Spleen (tissue), 11 donors: ENCODE results near the gene PRSS27. TPM values are rescaled to one million over a fixed set of nuclear protein-coding genes. Genes with fewer than 3 reads are reported as not detected.

Experiments used
- DNase-seq: peaks from one replicate; pipeline ENCODE4 v3.0.0-alpha.2; 2020
- H3K27ac ChIP-seq, 8 donors: fragments of 200-600 bp; sonication (generic) in 7 of 8; 1 replicate in 4 of 8; 2 replicates in 4 of 8; pipeline versions ENCODE4 v1.5.0 to v1.8.0; 2016 to 2021; ENCODE audit warnings: inconsistent platforms in 4 of 8, mild to moderate bottlenecking in 4 of 8, moderate library complexity in 1 of 8
- H3K27me3 ChIP-seq, 7 donors: fragments of 200-600 bp; sonication (generic) in 6 of 7; replicated peaks in 1 of 7; 1 replicate in 4 of 7; 2 replicates in 3 of 7; pipeline versions ENCODE4 v1.5.0 to v1.8.0; 2016 to 2021; ENCODE audit warnings: inconsistent platforms in 3 of 7, mild to moderate bottlenecking in 1 of 7
- H3K36me3 ChIP-seq, 6 donors: fragments of 200-600 bp; sonication (generic) in 5 of 6; 1 replicate in 4 of 6; 2 replicates in 2 of 6; pipeline versions ENCODE4 v1.5.0 to v1.8.0; 2016 to 2021; ENCODE audit warnings: inconsistent platforms in 2 of 6
- H3K4me1 ChIP-seq, 6 donors: fragments of 200-600 bp; sonication (generic) in 5 of 6; 1 replicate in 3 of 6; 2 replicates in 3 of 6; pipeline versions ENCODE4 v1.5.0 to v1.8.0; 2016 to 2021; ENCODE audit warnings: inconsistent platforms in 3 of 6
- H3K4me3 ChIP-seq, 8 donors: fragments of 200-600 bp; sonication (generic) in 7 of 8; 1 replicate in 4 of 8; 2 replicates in 4 of 8; pipeline versions ENCODE4 v1.5.0 to v1.8.0; 2016 to 2021; ENCODE audit warnings: inconsistent platforms in 4 of 8, mild to moderate bottlenecking in 4 of 8, moderate library complexity in 2 of 8
- H3K9me3 ChIP-seq, 8 donors: fragments of 200-600 bp; sonication (generic) in 7 of 8; 1 replicate in 4 of 8; 2 replicates in 4 of 8; pipeline versions ENCODE4 v1.5.0 to v1.8.0; 2016 to 2021; ENCODE audit warnings: inconsistent platforms in 4 of 8
- POLR2A ChIP-seq, 3 donors: fragments of 450-650 bp; IDR thresholded peaks; one replicate each; pipeline ENCODE4 v1.5.1; 2017; ENCODE audit warnings: antibody characterized with exemption in 3 of 3, mild to moderate bottlenecking in 1 of 3
- POLR2AphosphoS5 ChIP-seq, 3 donors: sonication (generic); formaldehyde crosslinking; IDR thresholded peaks; one replicate each; pipeline ENCODE4 v1.5.1; 2017; ENCODE audit warnings: antibody characterized with exemption in 3 of 3
- WGBS, 5 donors: extraction: QIAGEN DNeasy Blood & Tissue Kit in 3 of 5; methylation state at CpG; one replicate each; pipeline versions ENCODE4 v1.1.5 to v1.1.7; 2013 to 2018; 5-methylcytosine and 5-hydroxymethylcytosine counted together
- intact Hi-C: fragments of 100-400 bp; cut with DNase I; formaldehyde crosslinking; loops from one replicate; pipeline ENCODE4 v1.15.0; 2023; ENCODE audit warnings: low total_unique reads
- polyA plus RNA-seq, 3 donors: library from polyadenylated mRNA; stranded (reverse); fragments of 200-250 nt; gene quantifications; one replicate each; pipeline ENCODE4 v1.2.1, GENCODE V29; 2013
- total RNA-seq, 7 donors: library from RNA; depleted of rRNA in 3 of 7; stranded (reverse); fragments of >200 nt in 3 of 7; fragmentation: NEBNext Ultra II Directional in 4 of 7; extraction: Animal tissue kit (Norgen Biotek cat#: 25700) in 4 of 7; gene quantifications; one replicate each; pipeline versions ENCODE4 v1.1.0 to v1.2.1, GENCODE V29; 2016 to 2021
- TF ChIP-seq, protein P1 (sequence below), 11 experiments: fragments of 200-600 bp in 7 of 11; fragments of 450-650 bp in 4 of 11; sonication (generic) in 4 of 11; IDR thresholded peaks in 8 of 11; conservative IDR thresholded peaks in 3 of 11; 1 replicate in 7 of 11; 2 replicates in 4 of 11; pipeline versions ENCODE4 v1.4.0 to v1.8.0; 2016 to 2021; ENCODE audit warnings: antibody characterized with exemption in 11 of 11, inconsistent platforms in 4 of 11, mild to moderate bottlenecking in 1 of 11
- donor health status: healthy with polysubstance abuse.
- donor health status: DM: no; HTN: no; CAD: no; lungs with moderate emphysema.
- donor health status: DM: no; HTN: no; CAD: no.
- donor health status: Bipolar disorder and iron deficiency.
- donor health status: healthy.
- donor health status: DM: no; HTN: no; CAD: no.
- donor health status: DM: yes; HTN: yes; CAD: no.

PRSS27 gene
- total and polyA plus RNA-seq, 10 donors = 0.84 to 2.1 (median 1.2) TPM

DNA sequence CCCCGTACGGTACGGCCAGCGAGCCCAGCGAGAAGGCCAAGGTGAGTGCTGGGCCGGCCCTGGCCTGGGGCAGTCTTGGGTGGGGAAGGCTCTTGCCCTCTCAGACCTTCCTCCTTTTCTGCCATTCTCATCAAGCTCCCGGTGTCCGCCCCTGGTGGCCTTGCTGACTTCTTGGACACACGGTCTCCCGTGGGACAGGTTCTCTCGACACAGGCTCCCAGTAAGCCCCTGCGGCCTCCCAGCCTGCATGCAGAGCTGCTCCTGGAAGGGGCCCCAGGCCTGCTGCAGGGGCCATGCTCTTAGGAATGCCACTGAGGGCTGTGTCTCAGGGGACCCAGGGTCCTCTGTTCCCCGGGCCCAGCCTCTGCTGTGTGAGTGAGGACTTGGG lies 17.6 kb downstream of the PRSS27 start:
- 93 to 100% (median 96%) methylated on average over 6 to 13 of the region's 13 CpGs for WGBS, 5 donors
- no peak overlapping the region for H3K27ac ChIP-seq
- intact Hi-C loops = no loop called here
- DNase-seq = no peak
- H3K4me1 ChIP-seq = no peaks in the 10 kb centered on the region
- TF ChIP-seq, protein P1, sequence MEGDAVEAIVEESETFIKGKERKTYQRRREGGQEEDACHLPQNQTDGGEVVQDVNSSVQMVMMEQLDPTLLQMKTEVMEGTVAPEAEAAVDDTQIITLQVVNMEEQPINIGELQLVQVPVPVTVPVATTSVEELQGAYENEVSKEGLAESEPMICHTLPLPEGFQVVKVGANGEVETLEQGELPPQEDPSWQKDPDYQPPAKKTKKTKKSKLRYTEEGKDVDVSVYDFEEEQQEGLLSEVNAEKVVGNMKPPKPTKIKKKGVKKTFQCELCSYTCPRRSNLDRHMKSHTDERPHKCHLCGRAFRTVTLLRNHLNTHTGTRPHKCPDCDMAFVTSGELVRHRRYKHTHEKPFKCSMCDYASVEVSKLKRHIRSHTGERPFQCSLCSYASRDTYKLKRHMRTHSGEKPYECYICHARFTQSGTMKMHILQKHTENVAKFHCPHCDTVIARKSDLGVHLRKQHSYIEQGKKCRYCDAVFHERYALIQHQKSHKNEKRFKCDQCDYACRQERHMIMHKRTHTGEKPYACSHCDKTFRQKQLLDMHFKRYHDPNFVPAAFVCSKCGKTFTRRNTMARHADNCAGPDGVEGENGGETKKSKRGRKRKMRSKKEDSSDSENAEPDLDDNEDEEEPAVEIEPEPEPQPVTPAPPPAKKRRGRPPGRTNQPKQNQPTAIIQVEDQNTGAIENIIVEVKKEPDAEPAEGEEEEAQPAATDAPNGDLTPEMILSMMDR (IDR thresholded peaks at IDR 0.05 in 8 of 11, conservative IDR thresholded peaks at IDR 0.05 in 3 of 11) = no peak
- TF ChIP-seq POLR2AphosphoS5 (IDR thresholded peaks at IDR 0.05) = peak in 1 of 3 donors; percentile 15
- no peak for TF ChIP-seq POLR2A (IDR thresholded peaks at IDR 0.05)
- H3K4me3 ChIP-seq = no peak overlapping the region
- no peaks in the 10 kb centered on the region for H3K27me3 ChIP-seq
- peaks cover 0 to 100% (median 95%) of the 10 kb centered on the region in 6 donors for H3K36me3 ChIP-seq
- no peaks in the 10 kb centered on the region for H3K9me3 ChIP-seq

DNA sequence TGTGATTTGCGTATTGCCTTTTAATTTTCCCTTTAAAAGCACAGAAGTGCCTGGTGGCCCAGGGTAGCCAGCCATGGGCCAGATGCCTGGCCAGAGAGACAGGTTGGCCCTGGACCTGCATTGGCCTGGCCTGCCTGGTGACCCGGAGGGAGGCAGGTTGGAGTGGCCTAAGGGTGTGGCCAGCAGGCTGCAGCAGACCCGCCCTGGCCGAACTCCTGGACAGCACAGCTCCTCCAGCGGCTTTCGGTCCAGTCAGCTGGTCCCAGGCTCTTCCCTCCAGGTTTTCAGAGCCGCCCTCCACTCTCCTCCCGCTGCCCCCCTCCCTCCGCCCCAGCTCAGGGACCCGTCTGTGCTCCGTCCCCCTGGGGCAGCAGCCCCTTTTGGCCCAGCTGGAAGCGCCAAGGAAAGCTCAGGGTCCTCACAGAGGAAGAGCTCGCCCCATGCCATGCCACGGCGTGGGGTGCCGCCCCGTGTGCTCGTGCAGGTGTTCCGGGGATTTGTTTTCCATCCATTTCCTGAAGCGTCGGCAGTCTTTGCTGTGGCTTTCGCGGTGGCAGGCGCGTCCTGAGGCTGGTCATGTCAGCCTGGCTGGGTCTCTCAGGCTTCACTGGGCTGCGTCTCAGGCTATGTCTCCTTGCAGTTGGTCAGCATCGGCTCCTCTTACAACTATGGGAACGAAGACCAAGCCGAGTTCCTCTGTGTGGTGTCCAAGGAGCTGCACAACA lies 18.1 kb downstream of the PRSS27 start:
- H3K4me3 ChIP-seq = no peak overlapping the region
- no peaks in the 10 kb centered on the region for H3K4me1 ChIP-seq
- no peak overlapping the region for H3K27ac ChIP-seq
- H3K36me3 ChIP-seq = peaks cover 0 to 100% (median 95%) of the 10 kb centered on the region in 6 donors
- intact Hi-C loops = no loop called here
- H3K9me3 ChIP-seq = no peaks in the 10 kb centered on the region
- WGBS, 5 donors = 88 to 94% (median 92%) methylated on average over 17 to 29 of the region's 29 CpGs
- no peaks in the 10 kb centered on the region for H3K27me3 ChIP-seq
- DNase-seq = no peak
- TF ChIP-seq POLR2AphosphoS5 (IDR thresholded peaks at IDR 0.05) = no peak
- TF ChIP-seq POLR2A (IDR thresholded peaks at IDR 0.05) = no peak
- TF ChIP-seq, protein P1 (IDR thresholded peaks at IDR 0.05 in 8 of 11, conservative IDR thresholded peaks at IDR 0.05 in 3 of 11) = no peak

DNA sequence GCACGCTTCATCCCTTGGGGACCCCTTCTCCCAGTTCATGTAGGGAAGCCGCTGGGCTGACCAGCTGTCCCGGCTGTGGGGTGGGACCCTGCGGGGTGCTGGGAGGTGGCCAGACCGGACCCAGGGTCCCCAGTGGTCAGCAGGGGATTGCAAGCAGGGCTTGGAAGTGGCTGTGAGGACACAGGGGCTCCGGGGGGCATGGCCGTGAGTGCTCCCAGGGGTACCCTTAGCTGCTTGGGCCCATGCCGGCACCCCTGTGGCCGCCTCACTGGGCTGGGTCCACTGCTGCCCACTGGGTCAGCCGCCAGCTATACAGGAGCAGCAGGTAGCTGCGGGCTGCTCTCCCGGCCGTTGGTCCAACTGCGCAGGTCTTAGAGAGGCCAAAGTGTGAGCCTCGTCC lies 18.8 kb downstream of the PRSS27 start:
- WGBS, 5 donors = 96 to 97% (median 97%) methylated on average over 11 to 15 of the region's 15 CpGs
- H3K4me3 ChIP-seq = no peak overlapping the region
- DNase-seq = no peak
- H3K27ac ChIP-seq = no peak overlapping the region
- H3K4me1 ChIP-seq = no peaks in the 10 kb centered on the region
- TF ChIP-seq POLR2AphosphoS5 (IDR thresholded peaks at IDR 0.05) = no peak
- TF ChIP-seq, protein P1 (IDR thresholded peaks at IDR 0.05 in 8 of 11, conservative IDR thresholded peaks at IDR 0.05 in 3 of 11) = no peak
- no peak for TF ChIP-seq POLR2A (IDR thresholded peaks at IDR 0.05)
- H3K9me3 ChIP-seq = no peaks in the 10 kb centered on the region
- H3K27me3 ChIP-seq = no peaks in the 10 kb centered on the region
- H3K36me3 ChIP-seq = peaks cover 0 to 100% (median 98%) of the 10 kb centered on the region in 6 donors
- intact Hi-C loops = no loop called here

DNA sequence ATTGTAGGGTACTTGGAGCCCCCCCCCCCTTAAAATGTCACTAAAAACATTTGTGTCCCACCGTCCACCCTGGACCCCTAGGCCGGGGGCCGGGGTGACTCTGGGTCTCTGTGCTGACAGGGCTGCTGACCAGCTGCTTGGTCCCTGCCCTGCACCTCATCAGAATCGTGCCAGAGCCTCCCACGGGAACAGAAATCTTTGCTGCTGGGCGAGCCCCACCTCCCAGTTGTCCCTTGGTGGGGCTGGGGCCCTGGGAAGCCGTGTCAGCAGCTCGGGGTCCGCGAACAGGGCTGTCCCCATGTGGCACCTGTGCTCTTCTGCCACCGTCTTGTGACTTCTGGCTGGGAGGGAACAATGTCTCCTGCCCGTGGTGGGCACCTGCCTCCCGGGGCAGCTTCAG lies 19.2 kb downstream of the PRSS27 start:
- H3K36me3 ChIP-seq = peaks cover 0 to 98% (median 93%) of the 10 kb centered on the region in 6 donors
- WGBS, 5 donors = 82 to 93% (median 86%) methylated on average over 8 to 13 of the region's 13 CpGs
- no peaks in the 10 kb centered on the region for H3K9me3 ChIP-seq
- intact Hi-C loops = no loop called here
- H3K4me1 ChIP-seq = no peaks in the 10 kb centered on the region
- H3K27ac ChIP-seq = no peak overlapping the region
- H3K4me3 ChIP-seq = no peak overlapping the region
- no peaks in the 10 kb centered on the region for H3K27me3 ChIP-seq
- TF ChIP-seq, protein P1 (IDR thresholded peaks at IDR 0.05 in 8 of 11, conservative IDR thresholded peaks at IDR 0.05 in 3 of 11) = no peak
- TF ChIP-seq POLR2AphosphoS5 (IDR thresholded peaks at IDR 0.05) = no peak
- TF ChIP-seq POLR2A (IDR thresholded peaks at IDR 0.05) = no peak
- DNase-seq = no peak
